Stomach (tissue), 9 donors: ENCODE measurements around the gene GNAS. TPM values are rescaled to one million over a fixed set of nuclear protein-coding genes. Genes with fewer than 3 reads are reported as not detected.

Experiments used
- DNase-seq, 2 donors: peaks; one replicate each; pipeline versions ENCODE4 v3.0.0 to v3.0.0-alpha.2; 2013 to 2019
- H3K27ac ChIP-seq, 5 donors: fragments of 200-600 bp in 4 of 5; sonication (generic) in 4 of 5; one replicate each; pipeline ENCODE4 v1.5.1; 2013 to 2019; ENCODE audit warnings: mild to moderate bottlenecking in 1 of 5, moderate library complexity in 1 of 5
- H3K27me3 ChIP-seq, 3 donors: fragments of 200-600 bp; sonication (generic); one replicate each; pipeline ENCODE4 v1.5.1; 2017 to 2019; ENCODE audit warnings: mixed run types in 1 of 3
- H3K36me3 ChIP-seq, 4 donors: fragments of 200-600 bp; sonication (generic); 1 replicate in 3 of 4; 2 replicates in 1 of 4; pipeline ENCODE4 v1.5.1; 2016 to 2019
- H3K4me1 ChIP-seq, 4 donors: fragments of 200-600 bp; sonication (generic); one replicate each; pipeline ENCODE4 v1.5.1; 2016 to 2019
- H3K4me3 ChIP-seq, 4 donors: fragments of 200-600 bp; sonication (generic) in 3 of 4; one replicate each; pipeline ENCODE4 v1.5.1; 2016 to 2019; ENCODE audit warnings: mild to moderate bottlenecking in 1 of 4
- H3K9me3 ChIP-seq, 4 donors: fragments of 200-600 bp; sonication (generic); one replicate each; pipeline ENCODE4 v1.5.1; 2016 to 2019
- CTCF ChIP-seq, 7 experiments: fragments of 450-650 bp in 4 of 7; fragments of 200-600 bp in 3 of 7; sonication (generic) in 3 of 7; IDR thresholded peaks; one replicate each; pipeline ENCODE4 v1.5.1; 2016 to 2019; ENCODE audit warnings: antibody characterized with exemption in 7 of 7, control low read depth in 2 of 7, mild to moderate bottlenecking in 1 of 7
- EP300 ChIP-seq: sonication (generic); formaldehyde crosslinking; IDR thresholded peaks from one replicate; pipeline ENCODE4 v1.6.1; 2017; ENCODE audit warnings: antibody characterized with exemption
- POLR2A ChIP-seq, 4 donors: fragments of 450-650 bp; IDR thresholded peaks; one replicate each; pipeline ENCODE4 v1.6.1; 2016; ENCODE audit warnings: antibody characterized with exemption in 4 of 4, control low read depth in 2 of 4, mild to moderate bottlenecking in 1 of 4, moderate library complexity in 1 of 4
- POLR2AphosphoS5 ChIP-seq, 3 donors: sonication (generic); formaldehyde crosslinking; IDR thresholded peaks; one replicate each; pipeline ENCODE4 v1.6.1; 2016; ENCODE audit warnings: antibody characterized with exemption in 3 of 3
- WGBS, 5 donors: extraction: QIAGEN DNeasy Blood & Tissue Kit in 3 of 5; methylation state at CpG; one replicate each; pipeline versions ENCODE4 v1.1.5 to v1.1.7; 2013 to 2018; 5-methylcytosine and 5-hydroxymethylcytosine counted together
- intact Hi-C: fragments of 100-400 bp; cut with DNase I; formaldehyde crosslinking; loops from one replicate; pipeline ENCODE4 v1.15.1; 2023; ENCODE audit warnings: low total_unique reads
- polyA plus RNA-seq, 3 donors: library from polyadenylated mRNA; stranded (reverse); fragments of 200-250 nt; gene quantifications; one replicate each; pipeline ENCODE4 v1.2.3, GENCODE V29; 2013
- total RNA-seq, 5 donors: library from RNA; depleted of rRNA; stranded (reverse); fragments of >200 nt; gene quantifications; one replicate each; pipeline versions ENCODE4 v1.1.0 to v1.2.3, GENCODE V29; 2014 to 2016
- donor health status: healthy with polysubstance abuse.
- donor health status: Bipolar disorder and iron deficiency.
- donor health status: healthy.

The GNAS gene
- total and polyA plus RNA-seq, 8 donors, result 306 to 1,010 (median 704) TPM

DNA sequence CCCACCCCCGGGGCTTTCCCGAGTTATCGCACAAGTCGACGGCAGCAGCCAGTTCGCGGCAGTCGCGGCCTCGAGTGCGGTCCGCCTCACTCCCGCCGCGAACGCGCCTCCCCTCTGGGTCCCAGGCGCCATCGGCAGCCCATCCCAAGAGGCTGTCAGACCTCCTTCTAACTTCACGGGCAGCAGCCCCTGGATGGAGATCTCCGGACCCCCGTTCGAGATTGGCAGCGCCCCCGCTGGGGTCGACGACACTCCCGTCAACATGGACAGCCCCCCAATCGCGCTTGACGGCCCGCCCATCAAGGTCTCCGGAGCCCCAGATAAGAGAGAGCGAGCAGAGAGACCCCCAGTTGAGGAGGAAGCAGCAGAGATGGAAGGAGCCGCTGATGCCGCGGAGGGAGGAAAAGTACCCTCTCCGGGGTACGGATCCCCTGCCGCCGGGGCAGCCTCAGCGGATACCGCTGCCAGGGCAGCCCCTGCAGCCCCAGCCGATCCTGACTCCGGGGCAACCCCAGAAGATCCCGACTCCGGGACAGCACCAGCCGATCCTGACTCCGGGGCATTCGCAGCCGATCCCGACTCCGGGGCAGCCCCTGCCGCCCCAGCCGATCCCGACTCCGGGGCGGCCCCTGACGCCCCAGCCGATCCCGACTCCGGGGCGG, 1.6 kb downstream of the GNAS start:
- H3K4me3 ChIP-seq, result peak overlapping the region; percentile 19 to 43 (median 23)

GRCh38 chr20:58854638-58855471, 2.3 kb downstream of the GNAS start:
- Histone ChIP-seq H3K27me3 (peaks cover 8 to 93% (median 71%) of the 10 kb centered on the region in 3 donors), H3K9me3 (no peaks in the 10 kb centered on the region), H3K4me1 (peaks cover 15 to 45% (median 30%) of the 10 kb centered on the region in 4 donors), H3K36me3 (no peaks in the 10 kb centered on the region), H3K27ac (no peak overlapping the region), H3K4me3 (peak overlapping the region; percentile 19 to 43 (median 23))
- no peak for DNase-seq
- intact Hi-C loops, result no loop called here
- WGBS, 5 donors, result 50 to 63% (median 58%) methylated on average over 61 to 75 of the region's 75 CpGs
- TF ChIP-seq CTCF (IDR thresholded peaks at IDR 0.05), result no peak
- no peak for TF ChIP-seq EP300
- no peak for TF ChIP-seq POLR2A (IDR thresholded peaks at IDR 0.05)
- no peak for TF ChIP-seq POLR2AphosphoS5 (IDR thresholded peaks at IDR 0.05)

More for the DNA sequence above, 1.6 kb downstream of the GNAS start:
- no peak for DNase-seq
- no peaks in the 10 kb centered on the region for H3K36me3 ChIP-seq
- intact Hi-C loops, result no loop called here
- H3K27ac ChIP-seq, result no peak overlapping the region
- TF ChIP-seq POLR2AphosphoS5 (IDR thresholded peaks at IDR 0.05) (no peak), POLR2A (IDR thresholded peaks at IDR 0.05) (no peak), EP300 (no peak)
- WGBS, 5 donors, result 52 to 67% (median 58%) methylated on average over 30 to 63 of the region's 63 CpGs
- peaks cover 8 to 93% (median 64%) of the 10 kb centered on the region in 3 donors for H3K27me3 ChIP-seq
- H3K9me3 ChIP-seq, result no peaks in the 10 kb centered on the region
- peaks cover 15 to 45% (median 30%) of the 10 kb centered on the region in 4 donors for H3K4me1 ChIP-seq

DNA sequence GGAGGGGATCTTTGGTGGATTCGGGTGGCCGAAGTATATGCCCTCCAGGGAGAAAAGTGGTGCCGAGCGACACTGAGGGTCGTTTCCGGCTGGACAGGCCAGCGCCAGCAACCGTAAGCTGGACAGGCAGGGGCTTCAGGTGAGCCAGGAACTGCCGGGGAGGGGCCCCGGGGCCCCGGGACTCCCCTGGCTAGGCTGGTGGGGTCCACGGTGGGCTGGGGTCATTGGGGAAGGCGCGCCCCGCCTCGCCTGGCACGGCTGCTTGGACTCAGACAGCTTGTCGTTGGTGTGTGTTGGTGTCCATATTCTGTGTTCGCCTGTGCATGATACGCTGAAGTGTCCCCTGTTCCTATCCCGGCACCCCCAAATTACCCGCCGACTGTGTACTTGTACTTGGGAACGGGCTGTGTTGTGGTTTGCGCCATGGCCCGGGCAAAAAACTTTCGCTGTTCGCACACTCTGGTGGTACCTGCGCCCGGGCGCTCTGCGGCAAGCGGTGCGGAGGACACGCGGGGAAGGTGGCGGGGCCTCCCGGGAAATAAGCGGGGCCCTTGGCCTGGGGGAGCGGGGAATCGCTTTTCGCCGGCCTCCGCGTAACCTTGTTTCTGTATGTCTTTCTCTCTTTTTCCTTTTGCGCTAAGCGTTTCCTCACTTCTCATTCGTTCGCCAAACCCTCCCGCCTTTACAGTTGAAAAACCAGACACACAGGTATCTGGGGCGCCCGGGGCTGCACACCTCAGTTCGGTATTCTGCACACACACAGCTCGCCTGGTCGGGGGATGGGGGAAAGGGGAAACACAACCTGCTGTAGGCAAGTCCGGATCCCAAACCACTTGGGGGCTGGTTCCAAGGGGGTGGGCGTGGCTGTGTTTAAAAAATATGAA, 3.2 kb downstream of the GNAS start:
- Histone ChIP-seq H3K9me3 (no peaks in the 10 kb centered on the region), H3K27ac (no peak overlapping the region), H3K27me3 (peaks cover 8 to 91% (median 63%) of the 10 kb centered on the region in 3 donors), H3K4me1 (peaks cover 15 to 43% (median 30%) of the 10 kb centered on the region in 4 donors), H3K36me3 (no peaks in the 10 kb centered on the region), H3K4me3 (peak overlapping the region in 1 of 4 donors; percentile 43)
- WGBS, 5 donors, result 42 to 66% (median 47%) methylated on average over 51 to 57 of the region's 57 CpGs
- TF ChIP-seq CTCF (IDR thresholded peaks at IDR 0.05), result no peak
- TF ChIP-seq POLR2AphosphoS5 (IDR thresholded peaks at IDR 0.05), result no peak
- no peak for TF ChIP-seq POLR2A (IDR thresholded peaks at IDR 0.05)
- TF ChIP-seq EP300, result no peak
- intact Hi-C loops, result no loop called here
- peak in 1 of 2 donors; percentile 72 for DNase-seq

DNA sequence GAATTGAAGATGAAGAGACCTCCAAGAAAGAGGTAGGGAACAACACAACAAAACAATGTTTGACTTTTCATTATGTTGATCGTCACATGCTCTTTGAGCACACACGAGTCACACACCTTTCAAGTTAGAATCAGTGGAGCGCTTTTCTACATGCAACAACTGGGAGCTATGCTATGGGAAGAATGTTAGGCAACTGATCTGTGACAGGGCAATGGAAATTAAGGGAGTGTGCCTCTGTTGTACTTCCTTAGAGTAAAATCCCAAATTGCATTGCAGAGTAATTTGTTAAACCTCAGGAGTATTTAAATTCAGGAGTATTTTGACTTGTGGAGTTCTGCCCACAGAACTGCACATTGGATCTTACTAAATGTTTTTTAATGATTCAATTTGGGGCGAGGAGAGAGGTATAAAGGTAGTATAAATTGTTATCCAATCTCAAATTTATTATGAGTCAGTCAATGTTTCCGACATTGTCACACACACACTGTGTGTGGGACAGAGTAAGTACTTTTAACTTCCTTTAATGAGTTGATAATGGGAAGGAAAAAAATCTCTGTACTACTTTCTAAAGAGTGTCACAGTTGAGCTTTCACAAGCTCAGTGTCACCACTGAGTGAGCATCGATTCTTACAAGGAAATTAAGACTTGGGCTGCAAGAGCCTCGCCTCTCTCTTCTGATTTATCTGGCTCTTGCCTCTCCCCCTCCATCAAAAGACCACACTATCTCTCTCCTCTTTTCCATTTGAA, 10.7 kb downstream of the GNAS start:
- TF ChIP-seq CTCF (IDR thresholded peaks at IDR 0.05) (no peak), POLR2A (IDR thresholded peaks at IDR 0.05) (no peak), POLR2AphosphoS5 (IDR thresholded peaks at IDR 0.05) (no peak), EP300 (no peak)
- no peaks in the 10 kb centered on the region for H3K36me3 ChIP-seq

More for the DNA sequence above, 10.7 kb downstream of the GNAS start:
- peaks cover 0 to 39% (median 8%) of the 10 kb centered on the region in 3 donors for H3K27me3 ChIP-seq
- H3K9me3 ChIP-seq, result no peaks in the 10 kb centered on the region
- H3K27ac ChIP-seq, result no peak overlapping the region
- no peaks in the 10 kb centered on the region for H3K4me1 ChIP-seq
- intact Hi-C loops, result loop anchor here (10.0 kb wide), 1 partner anchor 592 kb away; no protein-coding TSS in a partner anchor
- H3K4me3 ChIP-seq, result no peak overlapping the region
- 61 to 75% (median 66%) methylated on average over 7 of the region's 7 CpGs for WGBS, 5 donors
- DNase-seq, result no peak
